ENCODE results near the gene EFNA2.
A peak's percentile ranks its signal among the peaks of the same experiment; 100 is the strongest.

The EFNA2 gene

GRCh38 chr19:1272423-1273262 is 13.0 kb upstream of the EFNA2 start:
- no peak for DNase-seq

- DNase-seq: no peak
Measured at GRCh38 chr19:1273263-1274041, 12.2 kb upstream of the EFNA2 start.

- no peak for DNase-seq
Measured at GRCh38 chr19:1274081-1274851, 11.4 kb upstream of the EFNA2 start.

GRCh38 chr19:1274852-1275259 is 10.8 kb upstream of the EFNA2 start:
- DNase-seq: no peak

GRCh38 chr19:1275260-1275975 is 10.3 kb upstream of the EFNA2 start, which contains the start of gene FAM174C:
Gene FAM174C (plus strand): TSS chr19:1275530. CDS start chr19:1275550, 20 bp downstream.
- peak; percentile 97 for DNase-seq

- no peak for DNase-seq
Measured at GRCh38 chr19:1275976-1276627, 9.6 kb upstream of the EFNA2 start.

GRCh38 chr19:1276628-1277022 is 9.0 kb upstream of the EFNA2 start:
- peak; percentile 48 for DNase-seq

GRCh38 chr19:1277061-1277460 is 8.6 kb upstream of the EFNA2 start:
- DNase-seq: no peak

GRCh38 chr19:1278074-1278473 is 7.6 kb upstream of the EFNA2 start:
- DNase-seq: no peak

- no peak for DNase-seq
Measured at GRCh38 chr19:1278713-1279660, 6.7 kb upstream of the EFNA2 start.

GRCh38 chr19:1279782-1280341 is 5.8 kb upstream of the EFNA2 start:
- peak; percentile 68 for DNase-seq

GRCh38 chr19:1280636-1281568 is 4.8 kb upstream of the EFNA2 start:
- DNase-seq: no peak

- no peak for DNase-seq
Measured at GRCh38 chr19:1281569-1282287, 3.9 kb upstream of the EFNA2 start.

GRCh38 chr19:1282588-1283206 is 3.0 kb upstream of the EFNA2 start:
- DNase-seq: no peak

- no peak for DNase-seq
Measured at GRCh38 chr19:1283207-1283916, 2.3 kb upstream of the EFNA2 start.

GRCh38 chr19:1283917-1284292 is 1.8 kb upstream of the EFNA2 start:
- no peak for DNase-seq

- no peak for DNase-seq
Measured at GRCh38 chr19:1284293-1284978, 1.2 kb upstream of the EFNA2 start.
